NCI-H82 treated with DMSO at 0.1 percent for 48 hours (cell line): ENCODE measurements around the gene IFNGR2.
"Not testable (repeated sequence)": the region's sequence is repeated elsewhere in the genome, so short reads cannot be mapped to it uniquely, and the experiment has no call there.

Experiments
- DNase-seq: peaks from one replicate; lab custom pipeline; 2025; ENCODE audit not compliant: unreplicated experiment; lab: John Stamatoyannopoulos, UW

Gene IFNGR2, protein sequence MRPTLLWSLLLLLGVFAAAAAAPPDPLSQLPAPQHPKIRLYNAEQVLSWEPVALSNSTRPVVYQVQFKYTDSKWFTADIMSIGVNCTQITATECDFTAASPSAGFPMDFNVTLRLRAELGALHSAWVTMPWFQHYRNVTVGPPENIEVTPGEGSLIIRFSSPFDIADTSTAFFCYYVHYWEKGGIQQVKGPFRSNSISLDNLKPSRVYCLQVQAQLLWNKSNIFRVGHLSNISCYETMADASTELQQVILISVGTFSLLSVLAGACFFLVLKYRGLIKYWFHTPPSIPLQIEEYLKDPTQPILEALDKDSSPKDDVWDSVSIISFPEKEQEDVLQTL

DNA sequence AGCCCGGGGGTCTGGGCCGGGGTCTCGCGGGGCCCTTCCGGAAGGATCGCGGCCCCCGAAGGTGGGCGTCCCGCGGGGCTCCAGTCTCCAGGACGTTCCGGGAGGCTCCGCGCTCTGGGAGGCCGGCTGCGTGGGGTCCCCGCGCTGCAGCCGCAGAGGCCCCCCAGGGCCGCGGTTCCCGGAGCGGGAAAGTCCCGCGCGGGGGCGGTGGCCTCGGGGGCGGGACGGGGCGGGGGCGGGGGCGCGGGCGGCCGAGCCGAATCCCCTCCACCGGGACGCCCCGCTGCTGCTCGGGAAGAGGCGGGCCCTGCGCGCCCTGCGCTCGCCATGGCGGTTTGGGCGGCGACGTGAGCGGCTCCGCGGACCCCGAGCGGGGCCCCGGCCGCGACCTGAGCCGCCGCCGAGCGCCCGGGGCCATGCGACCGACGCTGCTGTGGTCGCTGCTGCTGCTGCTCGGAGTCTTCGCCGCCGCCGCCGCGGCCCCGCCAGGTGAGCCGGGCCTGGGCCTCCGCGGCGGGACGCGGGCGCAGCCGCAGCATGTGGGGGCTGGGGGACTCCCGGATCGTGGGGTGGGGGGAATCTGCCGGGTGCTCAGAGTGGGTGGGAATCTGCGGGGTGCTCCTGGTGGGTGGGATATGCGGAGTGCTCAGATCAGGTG, at the start of gene IFNGR2:
TSS of gene IFNGR2 (plus strand) at position 286 of the 658 bp plus-strand sequence. CDS start at position 417, 131 bp downstream.
- DNase-seq: no peak

DNA sequence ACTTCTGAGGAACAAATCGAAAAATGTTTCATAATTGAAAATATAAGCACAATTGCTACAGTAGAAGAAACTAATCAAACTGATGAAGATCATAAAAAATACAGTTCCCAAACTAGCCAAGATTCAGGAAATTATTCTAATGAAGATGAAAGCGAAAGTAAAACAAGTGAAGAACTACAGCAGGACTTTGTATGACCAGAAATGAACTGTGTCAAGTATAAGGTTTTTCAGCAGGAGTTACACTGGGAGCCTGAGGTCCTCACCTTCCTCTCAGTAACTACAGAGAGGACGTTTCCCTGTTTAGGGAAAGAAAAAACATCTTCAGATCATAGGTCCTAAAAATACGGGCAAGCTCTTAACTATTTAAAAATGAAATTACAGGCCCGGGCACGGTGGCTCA, 47.9 kb upstream of the IFNGR2 start:
- no peak for DNase-seq

DNA sequence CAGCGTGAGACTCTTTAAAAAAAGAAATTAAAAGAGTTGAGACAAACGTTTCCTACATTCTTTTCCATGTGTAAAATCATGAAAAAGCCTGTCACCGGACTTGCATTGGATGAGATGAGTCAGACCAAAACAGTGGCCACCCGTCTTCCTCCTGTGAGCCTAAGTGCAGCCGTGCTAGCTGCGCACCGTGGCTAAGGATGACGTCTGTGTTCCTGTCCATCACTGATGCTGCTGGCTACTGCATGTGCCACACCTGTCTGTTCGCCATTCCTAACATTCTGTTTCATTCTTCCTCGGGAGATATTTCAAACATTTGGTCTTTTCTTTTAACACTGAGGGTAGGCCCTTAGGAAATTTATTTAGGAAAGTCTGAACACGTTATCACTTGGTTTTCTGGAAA, 47.2 kb upstream of the IFNGR2 start:
- no peak for DNase-seq

DNA sequence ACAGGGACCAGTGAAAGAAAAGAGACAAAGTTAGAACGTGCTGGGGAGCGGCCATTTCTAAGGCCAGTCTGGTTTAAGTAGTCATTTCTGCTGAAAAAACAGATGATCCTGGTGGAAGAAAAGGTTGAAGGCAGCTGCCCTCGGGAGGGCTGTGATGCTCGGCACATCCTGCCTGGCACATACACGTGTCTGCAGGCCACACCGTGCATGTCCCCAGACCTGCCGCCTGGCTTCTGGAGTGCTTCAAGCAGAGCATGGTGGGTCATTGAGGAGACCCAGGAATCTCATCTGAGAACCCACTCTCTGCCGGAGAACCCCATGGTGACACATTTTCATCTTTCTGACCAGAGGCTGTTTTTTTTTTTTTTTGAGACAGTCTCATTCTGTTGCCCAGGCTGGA, 46.0 kb upstream of the IFNGR2 start:
- no peak for DNase-seq

DNA sequence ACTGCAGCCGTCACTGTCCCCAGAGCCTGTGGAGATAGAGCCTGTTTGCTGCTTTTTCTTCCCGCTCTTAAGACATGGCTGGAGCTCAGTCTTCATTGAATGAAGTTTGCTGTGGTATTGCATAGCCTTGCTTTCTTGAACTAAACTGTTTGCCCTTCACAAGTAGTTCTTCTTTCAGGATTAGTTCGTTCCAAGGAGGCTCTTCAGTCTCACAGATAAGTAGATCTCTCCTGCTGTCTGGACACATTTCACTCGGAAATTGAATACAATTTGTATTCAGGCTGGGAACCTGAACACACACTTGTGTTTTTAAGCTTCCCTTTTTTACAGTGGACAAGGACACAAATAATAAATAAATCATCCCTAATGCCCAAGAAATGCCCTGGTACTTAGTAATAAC, 43.8 kb upstream of the IFNGR2 start:
- DNase-seq: no peak

DNA sequence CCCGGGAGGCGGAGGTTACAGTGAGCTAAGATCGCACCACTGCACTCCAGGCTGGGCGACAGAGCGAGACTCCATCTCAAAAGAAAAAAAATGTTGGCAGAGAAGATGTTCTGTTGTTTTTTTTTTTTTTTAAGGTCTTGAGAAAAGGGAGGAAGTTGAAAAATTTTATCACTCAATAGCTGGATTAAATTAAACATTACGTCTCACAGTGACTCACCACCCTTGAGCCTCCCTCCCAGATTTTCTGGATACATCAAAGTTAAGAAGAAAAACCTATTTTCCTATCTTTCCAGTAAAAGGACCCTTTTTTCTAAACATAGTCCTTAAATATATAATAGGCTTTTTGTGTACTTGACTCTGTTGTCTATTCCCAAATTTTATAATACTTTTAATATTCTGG, 42.9 kb upstream of the IFNGR2 start:
- no peak for DNase-seq

DNA sequence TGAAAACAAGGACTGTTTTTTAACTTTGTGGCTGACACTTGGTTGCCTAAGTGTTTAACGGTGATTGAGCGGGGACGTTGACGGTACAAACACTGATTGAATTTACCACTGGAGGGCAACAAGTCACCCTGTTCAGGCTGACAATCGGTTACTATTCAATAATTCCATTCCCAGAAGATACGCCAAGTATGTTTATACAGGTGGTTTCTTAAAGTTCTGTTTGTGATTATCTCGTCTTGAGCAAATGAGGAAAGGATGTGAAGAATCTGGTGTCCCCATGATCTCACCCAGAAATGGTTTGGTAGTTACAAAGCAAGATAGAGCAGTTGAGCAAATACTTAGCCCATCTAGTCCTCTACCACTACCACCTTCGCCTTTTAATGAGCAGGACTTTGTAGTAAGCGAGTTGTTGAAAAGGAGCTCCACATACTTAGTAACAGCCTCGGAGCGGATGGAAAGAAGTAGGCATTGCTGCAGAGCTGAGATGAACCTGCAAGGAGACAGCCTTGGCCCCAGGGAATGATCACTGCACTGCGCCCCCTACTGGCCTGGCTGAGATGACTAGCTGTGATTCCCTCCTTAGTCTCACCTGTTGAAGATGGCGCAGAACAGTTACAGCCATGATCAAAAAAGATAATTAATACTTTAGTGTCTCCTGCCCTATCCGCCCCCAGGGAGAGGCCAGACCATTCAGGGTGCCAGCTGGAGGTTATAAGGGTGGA, 42.2 kb upstream of the IFNGR2 start:
- DNase-seq: peak; percentile 55

DNA sequence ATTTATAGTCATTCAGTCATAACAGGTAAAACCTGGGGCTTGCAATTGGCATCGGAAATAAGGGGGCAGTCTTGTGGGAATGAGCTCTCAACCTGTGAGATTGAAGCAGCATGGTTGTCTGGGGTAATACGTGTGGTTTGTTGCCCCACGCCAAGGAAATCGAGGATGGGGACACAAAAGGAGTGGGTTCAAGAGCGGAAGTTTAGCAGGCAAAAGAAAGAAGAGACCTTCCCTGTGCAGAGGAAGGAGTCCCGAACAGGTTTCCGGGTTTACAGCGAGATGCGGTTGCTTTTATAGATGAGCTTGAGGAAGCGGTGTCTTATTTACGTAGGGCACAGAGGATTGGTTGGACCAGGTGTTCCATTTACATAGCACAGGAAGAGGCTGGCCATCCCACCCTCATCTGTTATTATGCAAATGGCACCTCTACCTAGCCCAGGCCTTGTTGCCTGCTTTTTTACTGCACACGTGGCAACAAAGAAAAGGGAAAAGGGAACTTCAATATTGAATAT, 41.1 kb upstream of the IFNGR2 start:
- peak; percentile 18 for DNase-seq

DNA sequence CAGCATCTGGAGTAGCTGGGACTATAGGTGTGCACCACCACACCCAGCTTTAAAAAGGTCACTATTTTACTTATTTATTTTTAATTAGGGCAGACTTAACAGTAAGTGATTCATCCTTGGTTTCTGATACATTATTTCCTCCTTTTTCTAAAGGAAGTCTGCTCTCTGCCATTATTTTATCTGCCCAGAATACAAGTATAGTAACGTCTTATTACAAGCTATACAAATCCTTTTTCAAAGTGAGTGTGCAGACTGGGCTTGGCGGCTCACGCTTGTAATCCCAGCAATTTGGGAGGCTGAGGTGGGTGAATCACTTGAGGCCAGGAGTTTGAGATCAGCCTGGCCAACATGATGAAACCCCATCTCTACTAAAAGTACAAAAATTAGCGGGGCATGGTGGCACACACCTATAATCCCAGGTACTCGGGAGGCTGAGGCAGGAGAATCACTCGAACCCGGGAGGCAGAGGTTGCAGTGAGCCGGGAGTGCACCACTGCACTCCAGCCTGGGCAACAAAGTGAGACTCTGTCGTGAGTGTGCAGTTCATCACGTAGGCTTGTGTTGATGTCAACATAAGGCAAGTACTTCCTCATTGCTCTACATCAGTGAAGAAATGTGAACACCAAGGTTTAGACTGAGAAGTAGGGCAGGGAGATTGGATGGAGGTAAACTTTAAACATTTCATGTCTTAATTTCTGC, 39.2 kb upstream of the IFNGR2 start:
- DNase-seq: not testable (repeated sequence)

DNA sequence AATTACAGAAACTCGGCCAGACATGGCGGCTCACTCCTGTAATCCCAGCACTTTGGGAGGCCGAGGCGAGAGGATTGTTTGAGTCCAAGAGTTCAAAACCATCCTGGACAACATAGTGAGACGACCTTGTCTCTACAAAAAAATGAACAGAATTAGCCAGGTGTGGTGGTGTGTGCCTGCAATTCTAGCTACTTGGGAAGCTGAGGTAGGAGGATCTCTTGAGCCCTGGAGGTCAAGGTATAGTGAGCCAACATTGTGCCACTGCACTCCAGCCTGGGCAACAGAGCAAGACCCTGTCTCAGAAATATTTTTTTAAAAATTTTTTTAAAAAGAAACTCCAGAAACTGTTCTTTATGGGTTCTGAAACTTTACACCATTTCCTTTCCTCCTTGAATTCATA, 38.4 kb upstream of the IFNGR2 start:
- no peak for DNase-seq

DNA sequence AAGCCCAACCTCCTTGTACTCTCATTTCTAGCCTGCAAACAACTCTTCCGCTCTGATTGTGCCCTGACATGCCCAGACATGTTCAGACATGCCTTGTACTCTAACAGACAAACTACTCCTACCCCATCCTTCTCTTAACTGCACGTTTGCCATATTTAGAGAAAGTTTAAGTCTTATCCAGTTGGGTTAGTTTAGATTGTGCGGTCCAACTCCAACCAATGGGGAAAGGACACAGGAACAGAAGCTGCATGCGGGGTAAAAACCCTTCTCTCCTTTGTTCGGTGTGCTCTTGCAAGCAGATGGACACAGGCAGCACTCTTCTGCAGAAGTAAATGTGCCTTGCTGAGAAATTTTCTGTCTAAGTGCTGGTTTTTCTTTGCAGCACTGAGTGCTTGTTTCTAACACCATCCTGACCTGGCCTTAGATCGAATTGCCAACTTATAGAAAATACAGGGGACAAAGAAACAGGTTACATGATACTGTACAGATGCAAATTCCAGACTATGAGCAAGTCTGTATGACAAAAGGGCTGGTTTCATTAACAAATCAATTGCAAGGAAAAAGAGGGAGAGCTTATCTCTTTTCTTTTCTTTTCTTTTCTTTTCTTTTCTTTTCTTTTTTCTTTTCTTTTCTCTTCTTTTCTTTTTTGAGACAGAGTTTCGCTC, 35.8 kb upstream of the IFNGR2 start:
- no peak for DNase-seq

DNA sequence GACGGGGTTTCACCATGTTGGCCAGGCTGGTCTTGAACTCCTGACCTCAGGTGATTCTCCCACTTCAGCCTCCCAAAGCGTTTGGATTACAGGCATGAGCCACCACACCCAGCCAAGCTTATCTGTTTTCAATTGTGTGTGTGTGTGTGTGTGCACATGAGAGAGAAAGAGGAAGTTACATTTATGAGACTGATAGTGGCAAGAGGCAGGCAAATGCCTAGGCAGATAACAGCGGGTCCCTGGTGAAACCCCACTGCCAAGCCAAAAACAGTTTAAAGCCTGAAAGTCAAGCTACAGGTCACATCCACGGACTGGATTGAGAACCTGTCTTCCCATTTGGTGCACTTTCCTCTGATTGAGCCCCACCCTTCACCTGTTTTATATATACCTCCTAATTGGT, 35.1 kb upstream of the IFNGR2 start:
- no peak for DNase-seq

DNA sequence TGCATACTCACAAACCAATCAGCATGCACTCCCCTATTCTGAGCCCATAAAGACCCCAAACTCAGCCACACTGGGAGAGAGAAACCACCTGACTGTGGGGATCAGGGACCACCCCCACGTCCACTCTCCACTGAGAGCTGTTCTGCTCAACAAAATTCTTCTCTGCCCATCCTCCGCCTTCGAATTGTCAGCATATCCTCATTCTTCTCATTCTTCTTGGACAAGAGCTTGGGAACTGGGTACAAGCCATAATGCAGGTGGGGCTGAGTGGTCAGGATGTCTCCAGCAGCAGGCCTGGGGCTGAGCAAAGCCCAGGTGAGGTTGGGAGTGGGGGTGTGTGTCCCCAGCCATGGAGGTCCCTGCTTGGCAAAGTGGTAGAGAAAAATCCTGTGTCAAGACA, 34.6 kb upstream of the IFNGR2 start:
- no peak for DNase-seq

DNA sequence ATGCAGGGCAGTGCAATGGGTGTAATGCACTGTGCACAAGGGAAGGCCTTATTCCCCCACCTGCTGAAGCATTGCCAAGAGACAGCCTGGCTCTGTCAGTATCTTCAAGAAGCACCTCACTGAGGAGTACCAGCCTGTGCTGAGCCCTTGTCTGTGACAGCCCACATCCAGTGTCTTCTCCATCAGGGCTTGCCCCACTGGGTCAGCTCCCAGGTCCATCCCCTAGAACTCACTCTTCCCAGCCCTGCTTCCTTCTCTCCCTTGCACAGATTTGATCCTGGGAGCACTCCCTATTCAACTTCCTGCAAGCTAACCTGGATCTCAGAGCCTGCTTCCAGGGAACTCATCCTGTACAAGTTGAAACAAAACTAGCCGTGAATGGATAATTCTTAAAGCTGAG, 33.6 kb upstream of the IFNGR2 start:
- DNase-seq: no peak

DNA sequence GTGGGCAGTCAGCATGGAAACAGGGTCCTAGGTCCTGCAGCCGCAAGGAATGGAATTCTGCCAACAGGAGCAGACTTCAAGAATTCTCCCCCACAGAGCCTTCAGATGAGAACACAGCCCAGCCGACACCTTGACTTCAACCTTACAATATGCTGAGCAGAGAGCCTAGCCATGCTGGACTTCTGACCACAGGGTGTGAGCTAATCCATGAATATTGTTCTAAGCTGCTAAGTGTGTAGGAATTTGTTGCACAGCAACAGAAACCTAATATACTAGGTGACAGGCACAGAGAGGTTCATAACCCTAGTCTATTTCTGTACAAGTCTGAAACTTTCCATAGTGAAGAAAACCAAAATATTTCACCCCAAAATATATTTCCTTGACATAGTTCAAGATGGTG, 32.9 kb upstream of the IFNGR2 start:
- DNase-seq: no peak

DNA sequence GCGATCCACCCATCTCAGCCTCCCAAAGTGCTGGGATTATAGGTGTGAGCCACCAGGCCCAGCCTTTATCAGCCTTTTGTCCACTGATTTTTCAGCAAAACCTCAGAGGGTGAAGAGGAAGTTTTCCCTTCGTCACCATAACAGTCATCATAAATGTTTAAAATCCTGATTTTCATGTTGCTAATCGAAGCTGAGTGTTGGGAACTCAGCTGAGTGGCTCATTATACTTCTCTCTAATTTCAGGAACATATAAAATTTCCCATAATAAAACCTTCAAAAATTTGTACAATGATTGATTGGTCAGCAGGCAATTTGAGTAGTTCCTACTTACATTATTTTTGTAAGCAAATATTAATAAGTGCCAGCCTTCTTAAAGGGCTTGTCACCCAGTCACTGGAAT, 31.8 kb upstream of the IFNGR2 start:
- no peak for DNase-seq

DNA sequence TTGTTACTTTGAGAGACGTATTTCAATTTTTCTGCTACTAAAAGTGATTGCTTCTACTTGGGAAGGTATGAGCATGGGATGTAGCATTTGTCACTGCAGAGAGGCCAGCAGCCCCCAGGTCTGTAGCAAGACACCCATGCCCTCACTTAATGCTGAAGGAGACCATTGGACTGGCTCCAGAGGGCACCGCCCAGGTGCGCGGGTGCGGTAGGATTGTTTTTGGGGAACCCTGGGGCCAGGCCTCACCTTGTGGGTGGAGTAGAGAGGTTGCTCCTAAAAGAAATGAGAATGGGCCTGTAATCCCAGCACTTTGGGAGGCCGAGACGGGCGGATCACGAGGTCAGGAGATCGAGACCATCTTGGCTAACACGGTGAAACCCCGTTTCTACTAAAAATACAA, 30.6 kb upstream of the IFNGR2 start:
- no peak for DNase-seq

DNA sequence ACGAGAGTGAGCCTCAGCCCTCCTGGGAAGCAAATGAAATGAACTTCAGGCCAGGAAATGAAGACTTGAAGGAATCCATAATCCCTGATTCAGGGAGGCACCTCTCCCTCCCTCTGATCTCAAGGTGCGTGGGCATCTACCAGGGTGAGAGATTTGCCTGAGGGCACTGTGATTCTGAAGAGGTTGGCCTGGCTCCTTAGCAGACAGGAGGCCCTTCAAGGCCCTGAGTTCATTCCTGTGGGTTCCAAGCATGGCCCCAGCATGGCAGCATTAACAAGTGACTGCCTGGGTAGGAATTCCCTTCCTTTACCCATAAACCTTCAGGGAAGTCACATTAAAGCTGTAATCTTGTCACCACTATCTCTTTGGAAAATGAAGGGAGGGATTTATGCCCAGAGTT, 29.8 kb upstream of the IFNGR2 start:
- DNase-seq: no peak

DNA sequence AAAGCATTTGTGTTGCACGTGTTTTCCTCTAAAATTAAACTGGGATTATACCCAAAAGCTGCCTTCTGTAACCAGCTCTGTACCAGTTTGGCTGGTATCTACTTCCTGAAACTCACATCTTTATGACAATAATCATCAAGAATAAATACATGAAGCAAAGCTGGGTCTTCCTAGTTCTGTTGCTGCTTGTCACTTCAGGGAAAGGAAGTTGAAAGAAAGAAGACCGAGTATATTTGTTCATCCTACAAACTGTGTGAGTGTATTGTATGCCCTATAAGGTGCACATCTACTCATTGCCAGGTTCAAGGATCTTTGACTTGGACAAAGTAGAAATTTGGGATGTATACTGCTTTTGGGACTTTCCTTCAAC, 29.1 kb upstream of the IFNGR2 start:
- no peak for DNase-seq

DNA sequence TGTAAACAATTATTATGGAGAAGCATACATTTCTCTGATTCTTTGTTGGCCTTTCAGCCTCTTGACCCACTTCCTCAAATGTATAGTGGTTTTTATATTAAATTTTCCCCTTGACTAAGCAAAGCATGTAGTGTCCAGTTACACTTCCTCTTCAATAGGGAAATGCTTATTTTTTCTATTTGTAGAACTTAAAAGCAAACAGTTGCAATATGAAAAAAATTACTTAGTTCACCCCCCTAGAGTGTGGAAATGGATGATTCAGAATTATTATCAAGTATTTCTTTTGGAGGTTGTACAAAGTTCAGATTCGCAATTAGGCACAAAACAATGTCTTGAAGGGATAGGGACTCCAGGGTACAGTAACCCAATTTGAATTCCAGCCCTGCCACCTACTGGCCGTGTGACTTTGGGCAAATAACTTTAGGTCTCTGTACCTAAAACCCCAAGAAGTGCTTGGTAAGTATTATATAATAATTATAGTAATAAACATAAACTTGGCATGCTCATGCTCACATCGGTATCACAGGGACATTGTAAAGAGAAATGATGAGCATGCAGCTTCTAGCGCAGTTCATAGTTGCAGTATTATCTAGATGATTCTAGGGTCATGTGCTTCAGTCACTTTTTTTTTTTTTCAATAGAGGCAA, 28.6 kb upstream of the IFNGR2 start:
- peak; percentile 19 for DNase-seq
